Pancreas (tissue), 10 donors: ENCODE results near the gene AK8. TPM values are rescaled to one million over a fixed set of nuclear protein-coding genes. Genes with fewer than 3 reads are reported as not detected.

ENCODE experiments used
- ATAC-seq, 4 donors: fragments of 200-7000 bp; cut with Tn5 transposase; one replicate each; pipeline versions ENCODE4 v1.8.0 to v1.9.1; 2020; ENCODE audit warnings: mild to moderate bottlenecking in 4 of 4, moderate library complexity in 4 of 4
- DNase-seq, 6 donors: peaks; one replicate each; pipeline ENCODE4 v3.0.0-alpha.2; 2020
- FAIRE-seq: peaks from 2 replicates; lab custom pipeline; 2012; peaks lifted over from hg19 to GRCh38; lab: Jason Lieb, UNC
- H3K27ac ChIP-seq, 4 donors: fragments of 200-600 bp; sonication (generic); 1 replicate in 3 of 4; 2 replicates in 1 of 4; pipeline versions ENCODE4 v1.5.0 to v1.8.0; 2020
- H3K27me3 ChIP-seq, 4 donors: fragments of 200-600 bp; one replicate each; pipeline ENCODE4 v1.8.0; 2021
- H3K36me3 ChIP-seq, 3 donors: fragments of 200-600 bp; sonication (generic) in 1 of 3; one replicate each; pipeline versions ENCODE4 v1.5.0 to v1.8.0; 2020 to 2021
- H3K4me1 ChIP-seq, 3 donors: fragments of 200-600 bp; one replicate each; pipeline ENCODE4 v1.8.0; 2021
- H3K4me3 ChIP-seq, 4 donors: fragments of 200-600 bp; sonication (generic) in 2 of 4; one replicate each; pipeline versions ENCODE4 v1.5.0 to v1.8.0; 2020 to 2021
- H3K9me3 ChIP-seq, 4 donors: fragments of 200-600 bp; one replicate each; pipeline ENCODE4 v1.8.0; 2021
- WGBS, 2 donors: extraction: QIAGEN DNeasy Blood & Tissue Kit; methylation state at CpG; one replicate each; pipeline ENCODE4 v1.1.7; 2013; 5-methylcytosine and 5-hydroxymethylcytosine counted together
- intact Hi-C, 3 donors: fragments of 100-400 bp; cut with DNase I; formaldehyde crosslinking; loops; one replicate each; pipeline versions ENCODE4 v1.11.1 to v1.14.2; 2022
- polyA plus RNA-seq, 2 donors: library from polyadenylated mRNA; stranded (reverse); fragments of 200-250 nt; gene quantifications; one replicate each; pipeline ENCODE4 v1.2.3, GENCODE V29; 2013
- total RNA-seq, 6 donors: library from RNA; stranded (reverse); fragmentation: NEBNext Ultra II Directional in 4 of 6; extraction: Animal tissue kit (Norgen Biotek cat#: 25700) in 4 of 6; gene quantifications; one replicate each; pipeline versions ENCODE4 v1.2.1 to v1.2.4, GENCODE V29; 2021 to 2023
- TF ChIP-seq, protein P1 (sequence below), 4 donors: fragments of 200-600 bp; sonication (generic) in 3 of 4; IDR thresholded peaks; one replicate each; pipeline versions ENCODE4 v1.5.0 to v1.8.0; 2021; ENCODE audit warnings: antibody characterized with exemption in 4 of 4
- donor health status: healthy with polysubstance abuse.
- donor health status: DM: no; HTN: no; CAD: no; lungs with moderate emphysema.
- donor health status: DM: no; HTN: no; CAD: no.
- donor health status: control.
- donor health status: control.
- donor health status: Bipolar disorder and iron deficiency.
- donor health status: DM: yes; HTN: yes; CAD: no.
- donor health status: DM: no; HTN: no; CAD: no.
- donor health status: DM: no; HTN: no; CAD: no.
- donor health status: DM: yes; HTN: yes; CAD: no.

Gene AK8
- total and polyA plus RNA-seq, 8 donors, result 0.19 to 1.0 (median 0.67) TPM

DNA sequence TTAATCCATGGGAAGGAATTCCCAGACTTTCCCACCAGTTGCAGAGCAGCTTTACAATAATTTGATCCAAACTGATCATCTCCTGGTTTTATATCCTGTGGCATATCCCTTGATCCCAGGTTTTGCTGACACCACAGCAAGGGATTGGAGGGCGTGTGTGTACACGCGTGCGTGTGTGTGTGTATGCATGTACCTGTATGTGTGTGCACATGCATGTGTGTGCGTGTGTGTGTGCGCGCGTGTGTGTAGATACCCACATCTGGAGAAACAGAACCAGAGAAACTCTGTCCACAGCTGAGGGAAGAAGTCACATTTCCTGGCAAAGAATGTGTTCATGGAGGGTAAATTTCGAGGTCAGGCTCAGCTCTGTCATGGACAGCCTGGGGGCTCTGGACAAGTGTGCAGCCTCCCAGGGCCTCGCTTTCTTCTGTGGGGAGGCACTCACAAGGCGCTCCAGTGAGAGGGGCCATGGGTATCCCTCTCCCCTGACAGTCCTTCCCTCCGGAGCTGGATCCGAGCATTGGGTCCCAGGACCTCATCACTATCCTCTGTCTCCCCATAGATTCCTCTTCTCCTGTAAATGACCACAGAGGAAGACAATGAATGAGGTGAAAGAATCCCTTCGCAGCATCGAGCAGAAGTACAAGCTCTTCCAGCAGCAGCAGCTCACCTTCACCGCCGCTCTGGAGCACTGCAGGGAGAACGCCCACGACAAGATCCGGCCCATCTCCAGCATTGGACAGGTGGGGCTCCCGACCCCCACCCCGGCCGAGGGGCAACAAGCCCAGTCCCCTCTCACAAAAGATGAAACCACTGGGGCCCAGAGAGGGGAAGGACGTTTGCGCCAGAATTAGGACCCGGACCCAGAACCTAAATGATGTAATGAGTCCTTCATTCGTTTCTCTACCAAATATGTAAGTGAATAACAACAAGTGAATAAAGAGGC lies 5.5 kb upstream of the AK8 start:
- TF ChIP-seq, protein P1, sequence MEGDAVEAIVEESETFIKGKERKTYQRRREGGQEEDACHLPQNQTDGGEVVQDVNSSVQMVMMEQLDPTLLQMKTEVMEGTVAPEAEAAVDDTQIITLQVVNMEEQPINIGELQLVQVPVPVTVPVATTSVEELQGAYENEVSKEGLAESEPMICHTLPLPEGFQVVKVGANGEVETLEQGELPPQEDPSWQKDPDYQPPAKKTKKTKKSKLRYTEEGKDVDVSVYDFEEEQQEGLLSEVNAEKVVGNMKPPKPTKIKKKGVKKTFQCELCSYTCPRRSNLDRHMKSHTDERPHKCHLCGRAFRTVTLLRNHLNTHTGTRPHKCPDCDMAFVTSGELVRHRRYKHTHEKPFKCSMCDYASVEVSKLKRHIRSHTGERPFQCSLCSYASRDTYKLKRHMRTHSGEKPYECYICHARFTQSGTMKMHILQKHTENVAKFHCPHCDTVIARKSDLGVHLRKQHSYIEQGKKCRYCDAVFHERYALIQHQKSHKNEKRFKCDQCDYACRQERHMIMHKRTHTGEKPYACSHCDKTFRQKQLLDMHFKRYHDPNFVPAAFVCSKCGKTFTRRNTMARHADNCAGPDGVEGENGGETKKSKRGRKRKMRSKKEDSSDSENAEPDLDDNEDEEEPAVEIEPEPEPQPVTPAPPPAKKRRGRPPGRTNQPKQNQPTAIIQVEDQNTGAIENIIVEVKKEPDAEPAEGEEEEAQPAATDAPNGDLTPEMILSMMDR (IDR thresholded peaks at IDR 0.05), result no peak
- no peak for FAIRE-seq

DNA sequence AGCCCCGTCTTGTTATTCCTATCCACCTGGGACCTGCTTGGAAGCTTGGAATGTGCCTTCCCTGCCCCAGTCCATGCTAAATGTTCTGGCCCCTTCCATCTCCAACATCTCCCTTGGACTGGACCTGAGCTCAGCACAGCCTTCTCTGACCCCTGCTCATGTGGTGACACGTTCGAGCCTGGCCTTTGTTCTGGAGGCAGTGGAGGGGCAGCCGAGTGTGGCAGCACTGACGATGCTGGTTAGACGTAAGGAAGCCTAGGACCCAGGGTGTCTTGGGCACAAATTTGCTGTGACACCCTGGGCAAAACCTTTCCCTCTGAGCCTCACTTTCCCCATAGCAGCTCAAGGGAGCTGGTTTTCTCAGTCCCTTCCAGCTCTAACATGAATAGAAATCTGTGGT lies 4.5 kb upstream of the AK8 start:
- no peaks in the 10 kb centered on the region for H3K27me3 ChIP-seq
- no peak for ATAC-seq
- no peak overlapping the region for H3K4me3 ChIP-seq
- no peak for FAIRE-seq
- H3K27ac ChIP-seq, result no peak overlapping the region
- peaks cover 0 to 2% (median 0%) of the 10 kb centered on the region in 3 donors for H3K4me1 ChIP-seq
- TF ChIP-seq, protein P1 (IDR thresholded peaks at IDR 0.05), result no peak
- WGBS, 2 donors, result 80 to 84% methylated on average over 6 of the region's 6 CpGs
- intact Hi-C loops, result no loop called here
- H3K9me3 ChIP-seq, result no peaks in the 10 kb centered on the region
- no peaks in the 10 kb centered on the region for H3K36me3 ChIP-seq
- DNase-seq, result no peak

More for the DNA sequence above, 5.5 kb upstream of the AK8 start:
- Histone ChIP-seq H3K4me3 (no peak overlapping the region), H3K27ac (no peak overlapping the region), H3K27me3 (no peaks in the 10 kb centered on the region), H3K4me1 (no peaks in the 10 kb centered on the region), H3K9me3 (no peaks in the 10 kb centered on the region), H3K36me3 (no peaks in the 10 kb centered on the region)
- no peak for ATAC-seq
- DNase-seq, result no peak
- WGBS, 2 donors, result 87 to 91% methylated on average over 27 of the region's 27 CpGs
- intact Hi-C loops, result no loop called here

DNA sequence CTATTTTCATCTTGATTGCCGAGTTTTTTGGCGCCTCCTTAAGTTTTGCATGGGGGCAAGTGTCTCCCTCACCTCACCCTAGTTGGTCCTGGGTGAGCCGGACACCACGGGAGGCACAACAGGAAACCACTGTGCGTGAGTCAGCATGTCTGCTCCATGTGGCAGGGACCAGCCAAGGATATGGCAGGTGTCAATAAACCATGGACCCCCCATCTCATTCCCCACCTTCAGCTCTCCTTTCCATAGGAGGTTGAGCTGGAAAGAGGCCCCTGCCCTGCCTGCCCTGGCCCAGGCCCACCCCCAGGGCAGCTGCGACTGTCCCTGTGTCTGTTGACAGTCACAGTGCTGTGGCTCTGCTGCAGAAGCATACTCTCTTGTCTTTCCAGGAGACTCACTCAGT lies 3.7 kb upstream of the AK8 start:
- H3K27me3 ChIP-seq, result no peaks in the 10 kb centered on the region
- no peak overlapping the region for H3K4me3 ChIP-seq
- DNase-seq (no peak), FAIRE-seq (no peak), ATAC-seq (no peak)
- intact Hi-C loops, result no loop called here
- peaks cover 0 to 4% (median 0%) of the 10 kb centered on the region in 3 donors for H3K4me1 ChIP-seq
- H3K9me3 ChIP-seq, result no peaks in the 10 kb centered on the region
- H3K36me3 ChIP-seq, result no peaks in the 10 kb centered on the region
- WGBS, 2 donors, result 79 to 85% methylated on average over 6 of the region's 6 CpGs
- no peak overlapping the region for H3K27ac ChIP-seq
- TF ChIP-seq, protein P1 (IDR thresholded peaks at IDR 0.05), result no peak

DNA sequence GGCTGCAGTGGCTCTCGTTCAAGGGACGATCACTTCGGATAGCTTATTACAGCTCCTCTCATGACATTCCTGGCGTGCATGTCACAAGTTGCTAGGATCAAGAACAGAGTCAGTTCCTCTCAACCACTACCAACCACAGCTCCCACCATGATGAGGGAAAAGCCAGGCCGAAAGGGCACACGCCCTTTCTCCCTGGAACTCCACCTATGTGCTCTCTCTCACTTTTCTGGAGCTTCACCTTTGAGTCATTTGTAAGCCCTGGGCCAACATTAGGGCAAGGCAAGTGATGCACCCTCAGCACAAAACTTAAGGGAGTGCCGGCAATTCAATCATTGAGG lies 2.2 kb upstream of the AK8 start:
- Histone ChIP-seq H3K9me3 (no peaks in the 10 kb centered on the region), H3K36me3 (no peaks in the 10 kb centered on the region), H3K27me3 (no peaks in the 10 kb centered on the region), H3K4me3 (no peak overlapping the region), H3K27ac (no peak overlapping the region), H3K4me1 (peaks cover 0 to 4% (median 0%) of the 10 kb centered on the region in 3 donors)
- FAIRE-seq (no peak), DNase-seq (no peak), ATAC-seq (no peak)
- intact Hi-C loops, result no loop called here
- WGBS, 2 donors, result 84 to 86% methylated on average over 7 of the region's 7 CpGs
- TF ChIP-seq, protein P1 (IDR thresholded peaks at IDR 0.05), result no peak
